ENCODE data around the gene WBP2. TPM values are rescaled to one million over a fixed set of nuclear protein-coding genes. Genes with fewer than 3 reads are reported as not detected.
"Not testable (repeated sequence)": the region's sequence is repeated elsewhere in the genome, so short reads cannot be mapped to it uniquely, and the experiment has no call there.

Gene WBP2
- total and polyA plus RNA-seq, 2 of the 13 experiments (the other 11 are each of a cell fraction or from before 2014, with no cell fraction given) = 29.2 to 29.5 TPM

DNA sequence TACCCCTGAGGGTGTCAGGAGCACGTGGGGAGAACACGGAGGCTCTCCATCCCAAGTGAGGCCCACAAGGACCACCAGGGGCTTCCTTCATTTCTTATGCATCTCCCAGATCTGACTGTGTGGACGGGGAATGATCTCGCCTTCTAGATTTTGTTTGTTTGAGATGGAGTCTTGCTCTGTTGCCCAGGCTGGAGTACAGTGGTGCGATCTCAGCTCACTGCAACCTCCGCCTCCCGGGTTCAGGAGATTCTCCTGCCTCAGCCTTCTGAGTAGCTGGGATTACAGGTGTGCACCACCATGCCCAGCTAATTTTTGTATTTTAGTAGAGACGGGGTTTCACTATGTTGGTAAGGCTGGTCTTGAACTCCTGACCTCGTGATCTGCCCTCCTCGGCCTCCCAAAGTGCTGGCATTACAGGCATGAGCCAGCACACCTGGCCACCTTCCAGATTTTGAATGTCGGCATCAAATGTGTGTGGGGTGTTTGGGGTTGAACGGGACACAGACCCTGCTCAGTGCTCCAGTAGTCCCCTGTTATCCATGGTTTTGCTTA, 13.7 kb upstream of the WBP2 start (continued):
- TF ChIP-seq, protein P1, sequence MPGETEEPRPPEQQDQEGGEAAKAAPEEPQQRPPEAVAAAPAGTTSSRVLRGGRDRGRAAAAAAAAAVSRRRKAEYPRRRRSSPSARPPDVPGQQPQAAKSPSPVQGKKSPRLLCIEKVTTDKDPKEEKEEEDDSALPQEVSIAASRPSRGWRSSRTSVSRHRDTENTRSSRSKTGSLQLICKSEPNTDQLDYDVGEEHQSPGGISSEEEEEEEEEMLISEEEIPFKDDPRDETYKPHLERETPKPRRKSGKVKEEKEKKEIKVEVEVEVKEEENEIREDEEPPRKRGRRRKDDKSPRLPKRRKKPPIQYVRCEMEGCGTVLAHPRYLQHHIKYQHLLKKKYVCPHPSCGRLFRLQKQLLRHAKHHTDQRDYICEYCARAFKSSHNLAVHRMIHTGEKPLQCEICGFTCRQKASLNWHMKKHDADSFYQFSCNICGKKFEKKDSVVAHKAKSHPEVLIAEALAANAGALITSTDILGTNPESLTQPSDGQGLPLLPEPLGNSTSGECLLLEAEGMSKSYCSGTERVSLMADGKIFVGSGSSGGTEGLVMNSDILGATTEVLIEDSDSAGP (CRISPR knock-in tag; IDR thresholded peaks at IDR 0.05; ENCODE audit: borderline replicate concordance) = 0 out of 2 replicates have a peak, but pooled peaks have one; percentile 8
- TF ChIP-seq REXO4 (CRISPR knock-in tag; IDR thresholded peaks at IDR 0.05; ENCODE audit: borderline replicate concordance) (0 out of 2 replicates have a peak, but pooled peaks have one; percentile 58), KAT7 (CRISPR knock-in tag; IDR thresholded peaks at IDR 0.05; ENCODE audit: borderline replicate concordance) (peak; percentile 14; the same call in 1 of the 2 replicates), BRD4 (CRISPR knock-in tag; IDR thresholded peaks at IDR 0.05) (peak; percentile 22; the same call in 1 of the 2 replicates), RXRA (CRISPR knock-in tag; IDR thresholded peaks at IDR 0.05) (peak; percentile 30; the same call in 1 of the 2 replicates), ZNF430 (CRISPR knock-in tag; IDR thresholded peaks at IDR 0.05) (peak; percentile 56; the same call in 1 of the 2 replicates), SAFB2 (CRISPR knock-in tag; IDR thresholded peaks at IDR 0.05; ENCODE audit: borderline replicate concordance, low read depth) (0 out of 2 replicates have a peak, but pooled peaks have one; percentile 84), ZNF605 (CRISPR knock-in tag; IDR thresholded peaks at IDR 0.05) (0 out of 2 replicates have a peak, but pooled peaks have one; percentile 19), ZNF44 (CRISPR knock-in tag; IDR thresholded peaks at IDR 0.05) (0 out of 2 replicates have a peak, but pooled peaks have one; percentile 48), ZNF121 (CRISPR knock-in tag; IDR thresholded peaks at IDR 0.05) (peak; percentile 97), AHR (CRISPR knock-in tag; IDR thresholded peaks at IDR 0.05) (0 out of 2 replicates have a peak, but pooled peaks have one; percentile 54), ZNF547 (CRISPR knock-in tag; IDR thresholded peaks at IDR 0.05) (0 out of 2 replicates have a peak, but pooled peaks have one; percentile 2), ZC3H4 (CRISPR knock-in tag; IDR thresholded peaks at IDR 0.05; ENCODE audit: borderline replicate concordance) (peak; percentile 4; the same call in 1 of the 2 replicates)
- TF ChIP-seq, protein P2, sequence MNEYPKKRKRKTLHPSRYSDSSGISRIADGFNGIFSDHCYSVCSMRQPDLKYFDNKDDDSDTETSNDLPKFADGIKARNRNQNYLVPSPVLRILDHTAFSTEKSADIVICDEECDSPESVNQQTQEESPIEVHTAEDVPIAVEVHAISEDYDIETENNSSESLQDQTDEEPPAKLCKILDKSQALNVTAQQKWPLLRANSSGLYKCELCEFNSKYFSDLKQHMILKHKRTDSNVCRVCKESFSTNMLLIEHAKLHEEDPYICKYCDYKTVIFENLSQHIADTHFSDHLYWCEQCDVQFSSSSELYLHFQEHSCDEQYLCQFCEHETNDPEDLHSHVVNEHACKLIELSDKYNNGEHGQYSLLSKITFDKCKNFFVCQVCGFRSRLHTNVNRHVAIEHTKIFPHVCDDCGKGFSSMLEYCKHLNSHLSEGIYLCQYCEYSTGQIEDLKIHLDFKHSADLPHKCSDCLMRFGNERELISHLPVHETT (CRISPR knock-in tag; conservative IDR thresholded peaks at IDR 0.05) = peak; percentile 62; the same call in 1 of the 2 replicates
- TF ChIP-seq, protein P3, sequence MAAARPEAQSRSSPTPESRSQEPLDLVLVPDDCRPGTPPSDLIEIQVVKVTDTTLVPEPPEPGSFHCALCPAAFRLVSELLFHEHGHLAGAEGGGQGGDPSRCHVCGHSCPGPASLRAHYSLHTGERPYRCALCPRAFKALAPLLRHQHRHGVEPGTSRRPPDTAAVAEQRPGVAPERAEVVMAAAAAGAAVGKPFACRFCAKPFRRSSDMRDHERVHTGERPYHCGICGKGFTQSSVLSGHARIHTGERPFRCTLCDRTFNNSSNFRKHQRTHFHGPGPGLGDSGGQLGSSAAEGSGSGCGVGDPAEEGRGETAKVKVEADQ (CRISPR knock-in tag; IDR thresholded peaks at IDR 0.05; ENCODE audit: borderline replicate concordance) = 0 out of 2 replicates have a peak, but pooled peaks have one; percentile 12
- TF ChIP-seq, protein P4, sequence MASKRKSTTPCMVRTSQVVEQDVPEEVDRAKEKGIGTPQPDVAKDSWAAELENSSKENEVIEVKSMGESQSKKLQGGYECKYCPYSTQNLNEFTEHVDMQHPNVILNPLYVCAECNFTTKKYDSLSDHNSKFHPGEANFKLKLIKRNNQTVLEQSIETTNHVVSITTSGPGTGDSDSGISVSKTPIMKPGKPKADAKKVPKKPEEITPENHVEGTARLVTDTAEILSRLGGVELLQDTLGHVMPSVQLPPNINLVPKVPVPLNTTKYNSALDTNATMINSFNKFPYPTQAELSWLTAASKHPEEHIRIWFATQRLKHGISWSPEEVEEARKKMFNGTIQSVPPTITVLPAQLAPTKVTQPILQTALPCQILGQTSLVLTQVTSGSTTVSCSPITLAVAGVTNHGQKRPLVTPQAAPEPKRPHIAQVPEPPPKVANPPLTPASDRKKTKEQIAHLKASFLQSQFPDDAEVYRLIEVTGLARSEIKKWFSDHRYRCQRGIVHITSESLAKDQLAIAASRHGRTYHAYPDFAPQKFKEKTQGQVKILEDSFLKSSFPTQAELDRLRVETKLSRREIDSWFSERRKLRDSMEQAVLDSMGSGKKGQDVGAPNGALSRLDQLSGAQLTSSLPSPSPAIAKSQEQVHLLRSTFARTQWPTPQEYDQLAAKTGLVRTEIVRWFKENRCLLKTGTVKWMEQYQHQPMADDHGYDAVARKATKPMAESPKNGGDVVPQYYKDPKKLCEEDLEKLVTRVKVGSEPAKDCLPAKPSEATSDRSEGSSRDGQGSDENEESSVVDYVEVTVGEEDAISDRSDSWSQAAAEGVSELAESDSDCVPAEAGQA (IDR thresholded peaks at IDR 0.05; ENCODE audit: low read depth) = 0 out of 2 replicates have a peak, but pooled peaks have one; percentile 9
- TF ChIP-seq, protein P4 (CRISPR knock-in tag; IDR thresholded peaks at IDR 0.05; ENCODE audit: borderline replicate concordance) = not testable (repeated sequence)

Measured in HepG2 (cell line).